Progenitor cell of endocrine pancreas (in vitro differentiated cells): Measurements from ENCODE around the gene ACBD6. TPM values are rescaled to one million over a fixed set of nuclear protein-coding genes. Genes with fewer than 3 reads are reported as not detected.

Source experiments
- DNase-seq: peaks from one replicate; pipeline ENCODE4 v3.0.0; 2021; ENCODE audit warnings: low spot score; ENCODE audit not compliant: unreplicated experiment
- H3K27ac Mint-ChIP-seq: 2 replicates; pipeline ENCODE4 v1.8.0; 2021; ENCODE audit warnings: mild to moderate bottlenecking, moderate library complexity, mixed read lengths
- H3K27me3 Mint-ChIP-seq: 2 replicates; pipeline ENCODE4 v1.8.0; 2021; ENCODE audit warnings: mixed read lengths
- H3K36me3 Mint-ChIP-seq: 2 replicates; pipeline ENCODE4 v1.8.0; 2022; ENCODE audit warnings: mixed read lengths; ENCODE audit not compliant: insufficient read depth
- H3K4me1 Mint-ChIP-seq: 2 replicates; pipeline ENCODE4 v1.8.0; 2021; ENCODE audit warnings: low read depth, mixed read lengths
- H3K4me3 Mint-ChIP-seq: 2 replicates; pipeline ENCODE4 v1.8.0; 2021; ENCODE audit warnings: low read depth, mild to moderate bottlenecking, moderate library complexity, mixed read lengths
- H3K9me3 Mint-ChIP-seq: 2 replicates; pipeline ENCODE4 v1.8.0; 2021; ENCODE audit warnings: low read depth, mixed read lengths
- total RNA-seq: library from RNA; stranded (reverse); gene quantifications from 2 replicates; pipeline ENCODE4 v1.2.1, GENCODE V29; 2021
- TF ChIP-seq, protein P1 (sequence below): fragments of 200-600 bp; sonication (generic); IDR thresholded peaks from one replicate; pipeline ENCODE4 v1.5.0; 2021; ENCODE audit warnings: antibody characterized with exemption, mild to moderate bottlenecking; ENCODE audit not compliant: unreplicated experiment

Gene ACBD6
- total RNA-seq, 1 donor from 2014 or later, result 54.2 TPM

DNA sequence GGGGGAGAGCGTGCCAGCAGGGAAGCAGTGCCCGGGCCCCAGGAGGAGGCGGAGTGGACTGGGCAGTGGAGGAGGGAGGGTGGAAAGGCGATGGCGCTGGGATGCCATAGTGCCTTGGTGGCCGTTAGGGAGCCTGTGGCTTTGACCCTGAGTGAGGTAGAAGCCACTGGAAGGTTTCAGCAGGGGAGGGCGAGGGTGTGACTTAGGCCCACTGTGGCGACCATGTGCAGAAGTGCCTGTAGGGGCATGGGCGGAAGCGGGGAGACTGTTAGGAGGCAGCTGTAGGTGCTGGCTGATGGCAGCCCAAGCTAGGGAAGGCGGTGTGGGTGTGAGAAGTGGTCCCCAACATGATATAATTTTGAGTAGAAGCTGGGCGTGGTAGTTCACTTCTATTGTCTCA, 244.1 kb downstream of the ACBD6 start:
- Mint-ChIP-seq H3K27me3 (peaks cover 53% of the 10 kb centered on the region), H3K27ac (no peak overlapping the region), H3K36me3 (no peaks in the 10 kb centered on the region), H3K4me1 (peaks cover 8% of the 10 kb centered on the region), H3K9me3 (no peaks in the 10 kb centered on the region), H3K4me3 (no peak overlapping the region)
- DNase-seq, result no peak
- TF ChIP-seq, protein P1, sequence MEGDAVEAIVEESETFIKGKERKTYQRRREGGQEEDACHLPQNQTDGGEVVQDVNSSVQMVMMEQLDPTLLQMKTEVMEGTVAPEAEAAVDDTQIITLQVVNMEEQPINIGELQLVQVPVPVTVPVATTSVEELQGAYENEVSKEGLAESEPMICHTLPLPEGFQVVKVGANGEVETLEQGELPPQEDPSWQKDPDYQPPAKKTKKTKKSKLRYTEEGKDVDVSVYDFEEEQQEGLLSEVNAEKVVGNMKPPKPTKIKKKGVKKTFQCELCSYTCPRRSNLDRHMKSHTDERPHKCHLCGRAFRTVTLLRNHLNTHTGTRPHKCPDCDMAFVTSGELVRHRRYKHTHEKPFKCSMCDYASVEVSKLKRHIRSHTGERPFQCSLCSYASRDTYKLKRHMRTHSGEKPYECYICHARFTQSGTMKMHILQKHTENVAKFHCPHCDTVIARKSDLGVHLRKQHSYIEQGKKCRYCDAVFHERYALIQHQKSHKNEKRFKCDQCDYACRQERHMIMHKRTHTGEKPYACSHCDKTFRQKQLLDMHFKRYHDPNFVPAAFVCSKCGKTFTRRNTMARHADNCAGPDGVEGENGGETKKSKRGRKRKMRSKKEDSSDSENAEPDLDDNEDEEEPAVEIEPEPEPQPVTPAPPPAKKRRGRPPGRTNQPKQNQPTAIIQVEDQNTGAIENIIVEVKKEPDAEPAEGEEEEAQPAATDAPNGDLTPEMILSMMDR, result no peak

DNA sequence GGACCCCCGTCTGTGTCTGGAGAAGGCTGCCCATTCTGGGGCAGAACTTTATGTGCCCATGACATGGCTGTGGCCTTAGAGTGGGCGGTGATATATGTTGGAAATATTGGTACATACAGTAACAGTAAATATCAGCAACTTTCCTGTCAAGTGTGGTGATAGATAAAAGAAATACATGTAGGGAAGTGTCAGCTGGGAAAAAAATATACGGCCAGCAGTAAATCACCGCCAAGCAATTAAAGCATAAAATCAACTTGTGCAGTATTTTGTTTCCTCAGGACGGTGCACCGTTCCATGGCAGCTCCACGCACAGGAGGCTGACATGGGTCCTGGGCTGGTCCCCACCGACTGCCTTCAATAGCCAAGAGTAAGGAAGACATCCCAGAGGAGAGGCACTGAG, 244.9 kb downstream of the ACBD6 start:
- no peak overlapping the region for H3K27ac Mint-ChIP-seq
- no peak overlapping the region for H3K4me3 Mint-ChIP-seq
- H3K9me3 Mint-ChIP-seq, result no peaks in the 10 kb centered on the region

DNA sequence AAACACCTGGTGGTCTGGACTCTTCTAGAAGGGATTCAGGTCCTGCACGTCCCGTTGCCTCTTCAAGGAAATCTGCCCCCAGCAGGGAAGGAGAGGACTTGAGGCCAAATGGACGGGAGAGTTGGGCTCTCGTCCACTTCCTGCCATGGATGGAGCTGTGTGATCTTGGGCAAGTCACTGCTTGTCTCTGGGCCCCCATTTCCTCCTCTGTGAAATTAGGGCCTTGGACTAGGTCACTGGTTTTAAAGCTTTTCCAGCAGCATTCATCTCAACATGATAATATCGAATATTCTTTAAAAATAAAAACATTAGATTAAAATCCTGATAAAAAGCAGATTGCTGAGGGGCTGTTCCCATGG, 245.4 kb downstream of the ACBD6 start:
- H3K36me3 Mint-ChIP-seq, result no peaks in the 10 kb centered on the region
- no peak for DNase-seq
- no peak overlapping the region for H3K27ac Mint-ChIP-seq

More for the DNA sequence above, 244.9 kb downstream of the ACBD6 start:
- Mint-ChIP-seq H3K4me1 (peaks cover 13% of the 10 kb centered on the region), H3K27me3 (peaks cover 46% of the 10 kb centered on the region), H3K36me3 (no peaks in the 10 kb centered on the region)
- no peak for DNase-seq
- TF ChIP-seq, protein P1, result no peak

DNA sequence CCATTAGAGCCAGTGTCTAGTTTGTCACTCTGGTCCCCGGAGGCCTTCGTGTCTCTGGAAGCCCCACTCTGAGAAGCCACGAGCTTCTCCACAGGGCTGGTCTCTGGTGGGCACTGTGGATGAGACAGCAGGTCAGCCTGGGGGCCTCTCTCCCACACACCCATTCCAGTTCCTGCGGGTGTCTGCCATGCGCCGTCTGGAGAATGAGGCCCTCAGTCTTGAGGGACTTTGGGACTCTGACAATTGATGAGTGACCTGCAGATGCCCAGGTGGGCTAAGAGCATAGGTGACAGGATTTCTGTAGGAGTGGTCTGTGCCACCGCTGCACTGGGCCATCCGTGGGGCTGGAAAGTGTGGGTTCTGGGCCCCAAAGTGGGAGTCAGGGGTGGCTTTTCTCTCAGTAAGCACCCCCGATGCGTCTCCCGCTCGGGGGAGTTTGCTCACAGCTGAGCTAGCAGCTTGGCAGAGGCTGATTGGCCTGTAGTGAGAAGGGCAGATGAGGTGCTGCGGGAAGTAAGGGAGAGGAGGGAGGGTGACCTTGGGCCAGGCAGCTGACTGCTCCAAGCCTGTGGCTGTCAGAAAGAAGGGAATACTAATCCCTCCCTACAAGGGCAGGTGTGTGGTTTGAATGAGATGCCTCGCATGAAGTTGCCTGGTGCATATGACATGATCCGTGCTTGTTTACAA, 245.9 kb downstream of the ACBD6 start:
- Mint-ChIP-seq H3K36me3 (no peaks in the 10 kb centered on the region), H3K9me3 (no peaks in the 10 kb centered on the region), H3K27me3 (peaks cover 45% of the 10 kb centered on the region), H3K4me1 (peaks cover 14% of the 10 kb centered on the region), H3K4me3 (no peak overlapping the region), H3K27ac (no peak overlapping the region)
- TF ChIP-seq, protein P1, result no peak
- no peak for DNase-seq

More for the DNA sequence above, 245.4 kb downstream of the ACBD6 start:
- TF ChIP-seq, protein P1, result no peak
- H3K27me3 Mint-ChIP-seq, result peaks cover 42% of the 10 kb centered on the region
- no peak overlapping the region for H3K4me3 Mint-ChIP-seq
- H3K9me3 Mint-ChIP-seq, result no peaks in the 10 kb centered on the region
- H3K4me1 Mint-ChIP-seq, result peaks cover 14% of the 10 kb centered on the region

DNA sequence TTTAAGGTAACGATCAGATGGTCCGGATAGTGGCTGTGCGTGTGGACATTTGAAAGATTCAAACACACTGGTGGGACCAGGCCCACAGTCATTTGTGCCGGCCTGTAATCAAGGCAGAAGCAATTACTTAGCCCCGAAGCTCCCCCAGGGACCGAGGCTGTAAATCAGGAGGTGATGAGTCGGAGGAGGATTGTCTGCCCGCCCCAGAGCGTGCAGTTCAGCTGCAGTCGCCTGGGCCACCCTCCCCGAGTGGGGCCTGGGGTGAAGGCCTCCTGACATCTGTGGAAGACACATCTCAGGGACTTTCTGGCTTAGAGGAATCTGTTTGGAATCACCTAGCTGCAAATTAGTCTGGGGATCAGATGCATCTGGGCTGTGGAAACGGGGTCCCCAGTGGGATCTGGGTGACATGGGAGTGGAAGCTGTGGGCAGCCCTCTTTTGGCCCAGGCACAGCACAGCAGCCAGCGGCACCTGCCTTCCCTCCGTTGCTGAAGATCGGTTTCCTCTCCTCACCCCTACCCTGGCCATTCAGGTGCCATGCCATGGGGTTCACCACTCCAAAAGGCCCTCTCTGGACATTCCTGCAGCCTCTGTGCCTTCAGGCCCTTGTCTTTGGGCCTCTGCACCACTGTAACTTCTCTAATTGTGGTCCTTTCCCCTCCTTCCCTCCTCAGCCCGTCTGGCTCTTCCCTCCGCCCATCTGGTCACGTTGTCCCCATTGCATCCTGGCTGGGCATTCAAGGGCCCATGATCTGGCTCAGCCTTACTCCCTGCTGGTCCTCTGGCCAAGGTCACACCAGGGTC, 246.6 kb downstream of the ACBD6 start:
- TF ChIP-seq, protein P1, result no peak
- peak overlapping the region; percentile 41 for H3K27ac Mint-ChIP-seq
- peaks cover 14% of the 10 kb centered on the region for H3K4me1 Mint-ChIP-seq

More for the DNA sequence above, 246.6 kb downstream of the ACBD6 start:
- no peak for DNase-seq
- H3K36me3 Mint-ChIP-seq, result no peaks in the 10 kb centered on the region
- peaks cover 42% of the 10 kb centered on the region for H3K27me3 Mint-ChIP-seq
- H3K9me3 Mint-ChIP-seq, result no peaks in the 10 kb centered on the region
- H3K4me3 Mint-ChIP-seq, result no peak overlapping the region
